Panc1 (cell line): ENCODE data around the gene FAM76A. TPM values are rescaled to one million over a fixed set of nuclear protein-coding genes. Genes with fewer than 3 reads are reported as not detected.

Experiments
- ATAC-seq: fragments of 200-7000 bp; cut with Tn5 transposase; 2 replicates; pipeline ENCODE4 v1.9.1; 2020; ENCODE audit warnings: mild to moderate bottlenecking, moderate library complexity
- BruUV-seq: library from RNA; stranded (reverse); fragments of 400-500 nt; replicated peaks from 2 replicates; lab custom pipeline; 2021; lab: Mats Ljungman, UMichigan
- CTCF ChIA-PET: fragments of 300-600 bp; sonication (Branson Sonifier 250); formaldehyde crosslinking; loops from one replicate; lab custom pipeline; 2022; ENCODE audit warnings: antibody characterized with exemption; lab: Charles Lee
- POLR2A ChIA-PET: fragments of 300-600 bp; sonication (Branson Sonifier 250); formaldehyde crosslinking; loops from one replicate; lab custom pipeline; 2022; ENCODE audit warnings: antibody characterized with exemption; lab: Charles Lee
- DNase-seq: peaks from one replicate; pipeline ENCODE4 v3.0.0-alpha.2; 2010; ENCODE audit warnings: low read depth, low spot score
- H3K27ac ChIP-seq: 2 replicates; pipeline ENCODE4 v1.5.1; 2011; ENCODE audit warnings: mild to moderate bottlenecking, low read length, inconsistent platforms
- H3K27me3 ChIP-seq: fragments of 200-500 bp; sonication (Bioruptor generic); 2 replicates; pipeline ENCODE4 v1.6.0; 2014; ENCODE audit warnings: low read length, inconsistent platforms; ENCODE audit not compliant: control insufficient read depth, insufficient read depth
- H3K36me3 ChIP-seq: fragments of 200-500 bp; sonication (Bioruptor generic); 2 replicates; pipeline ENCODE4 v1.5.1; 2014; ENCODE audit warnings: inconsistent platforms, mild to moderate bottlenecking, low read length, moderate library complexity; ENCODE audit not compliant: control insufficient read depth, insufficient read depth
- H3K4me1 ChIP-seq: 2 replicates; pipeline ENCODE4 v1.5.1; 2011; ENCODE audit warnings: inconsistent platforms, mild to moderate bottlenecking, low read length, moderate library complexity; ENCODE audit not compliant: control insufficient read depth, insufficient read depth
- H3K4me3 ChIP-seq, 2 experiments: 2 replicates each; pipeline ENCODE4 v1.5.1; 2011 to 2012; ENCODE audit warnings: low read depth in 2 of 2, low read length in 2 of 2, mild to moderate bottlenecking in 2 of 2, inconsistent platforms in 1 of 2, moderate library complexity in 1 of 2
- H3K9me3 ChIP-seq: fragments of 200-500 bp; sonication (Bioruptor generic); 2 replicates; pipeline ENCODE4 v1.5.1; 2014; ENCODE audit warnings: low read depth, mild to moderate bottlenecking, inconsistent platforms, low read length, moderate library complexity; ENCODE audit not compliant: control insufficient read depth, insufficient read depth
- CTCF ChIP-seq: fragments of 450-650 bp; IDR thresholded peaks from 2 replicates; pipeline ENCODE4 v1.5.1; 2017; ENCODE audit warnings: mild to moderate bottlenecking
- POLR2AphosphoS5 ChIP-seq: IDR thresholded peaks from 2 replicates; pipeline ENCODE4 v1.6.1; 2012; ENCODE audit warnings: mild to moderate bottlenecking, low read depth, low read length, moderate library complexity
- REST ChIP-seq, 2 experiments: IDR thresholded peaks; 2 replicates each; pipeline ENCODE4 v1.6.1; 2011 to 2012; ENCODE audit warnings: low read depth in 2 of 2, control low read depth in 1 of 2, low read length in 1 of 2, mild to moderate bottlenecking in 1 of 2, moderate library complexity in 1 of 2; ENCODE audit not compliant: insufficient read depth in 1 of 2
- SIN3A ChIP-seq: IDR thresholded peaks from 2 replicates; pipeline ENCODE4 v1.6.1; 2012; ENCODE audit warnings: low read depth, mild to moderate bottlenecking, low read length, moderate library complexity, borderline replicate concordance; ENCODE audit not compliant: insufficient read depth
- TCF7L2 ChIP-seq: IDR thresholded peaks from 2 replicates; pipeline ENCODE4 v1.6.1; 2011; ENCODE audit warnings: mild to moderate bottlenecking, low read depth, low read length, inconsistent platforms
- in situ Hi-C: cut with HindIII; loops from 2 replicates; pipeline ENCODE4 v1.10.0; 2016; ENCODE audit warnings: low sequenced_read_pairs, low pct_unique_long_range_greater_than_20kb
- intact Hi-C: fragments of 100-400 bp; cut with micrococcal nuclease; formaldehyde crosslinking; loops from one replicate; pipeline ENCODE4 v1.10.0; 2022; ENCODE audit not compliant: unreplicated experiment
- total RNA-seq: library from RNA; stranded (reverse); gene quantifications from one replicate; pipeline ENCODE4 v1.2.1, GENCODE V29; 2021; ENCODE audit not compliant: unreplicated experiment

FAM76A gene
- total RNA-seq, 1 experiment from 2014 or later = 15.4 TPM

GRCh38 chr1:27795601-27796000 is 69.8 kb downstream of the FAM76A start:
- Histone ChIP-seq H3K27ac (no peak overlapping the region), H3K4me3 (no peak overlapping the region), H3K9me3 (no peaks in the 10 kb centered on the region), H3K36me3 (no peaks in the 10 kb centered on the region; the same call in 1 of the 2 replicates), H3K27me3 (no peaks in the 10 kb centered on the region), H3K4me1 (no peaks in the 10 kb centered on the region)
- in situ Hi-C loops (no loop called here), intact Hi-C loops (no loop called here)
- CTCF ChIA-PET = no interaction called here
- no TSS peak for BruUV-seq
- TF ChIP-seq POLR2AphosphoS5 = no peak
- no peak for TF ChIP-seq CTCF
- no peak for TF ChIP-seq SIN3A
- TF ChIP-seq REST (IDR thresholded peaks at IDR 0.05; ENCODE audit: insufficient read depth in 1 of 2, low read depth in 2 of 2, low read length in 1 of 2) = no peak
- TF ChIP-seq TCF7L2 = no peak
- DNase-seq = no peak
- ATAC-seq = no peak
- POLR2A ChIA-PET = no interaction called here

- H3K4me3 ChIP-seq = no peak overlapping the region
- intact Hi-C loops = no loop called here
- H3K36me3 ChIP-seq = peaks cover 16% of the 10 kb centered on the region
- H3K27me3 ChIP-seq = no peaks in the 10 kb centered on the region
- no peaks in the 10 kb centered on the region for H3K9me3 ChIP-seq
- in situ Hi-C loops = no loop called here
- CTCF ChIA-PET = no interaction called here
- no TSS peak for BruUV-seq
- POLR2A ChIA-PET = no interaction called here
- H3K4me1 ChIP-seq = no peaks in the 10 kb centered on the region
- H3K27ac ChIP-seq = no peak overlapping the region
- TF ChIP-seq TCF7L2 (no peak), CTCF (no peak), REST (IDR thresholded peaks at IDR 0.05; ENCODE audit: insufficient read depth in 1 of 2, low read depth in 2 of 2, low read length in 1 of 2) (no peak), SIN3A (no peak), POLR2AphosphoS5 (no peak)
- DNase-seq (no peak), ATAC-seq (no peak)
Observed at GRCh38 chr1:27804791-27805190, 79.0 kb downstream of the FAM76A start.
